HCT116 (cell line): ENCODE data around the gene LEKR1. TPM values are rescaled to one million over a fixed set of nuclear protein-coding genes. Genes with fewer than 3 reads are reported as not detected.

ENCODE experiments used
- ATAC-seq: fragments of 200-7000 bp; cut with Tn5 transposase; 2 replicates; pipeline ENCODE4 v1.9.1; 2020; ENCODE audit warnings: mild to moderate bottlenecking, moderate library complexity
- Bru-seq: library from RNA; stranded (reverse); fragments of 400-500 nt; gene quantifications from one replicate; lab custom pipeline; 2021; lab: Mats Ljungman, UMichigan
- BruChase-seq, 2 experiments: library from RNA; stranded (reverse); fragments of 400-500 nt; gene quantifications; one replicate each; lab custom pipeline; 2021; lab: Mats Ljungman, UMichigan
- BruUV-seq: library from RNA; stranded (reverse); fragments of 400-500 nt; replicated peaks from 2 replicates; lab custom pipeline; 2021; lab: Mats Ljungman, UMichigan
- CTCF ChIA-PET: fragments of 300-600 bp; sonication (Branson Sonifier 250); formaldehyde crosslinking; loops from one replicate; lab custom pipeline; 2021; ENCODE audit warnings: antibody characterized with exemption; lab: Charles Lee
- POLR2A ChIA-PET: fragments of 300-600, 350-600 bp; sonication (Branson Sonifier 250); formaldehyde crosslinking; loops from one replicate; lab custom pipeline; 2021; ENCODE audit warnings: antibody characterized with exemption; lab: Charles Lee
- RAD21 ChIA-PET, 2 experiments: fragments of 300-600 bp; sonication (Branson Sonifier 250); formaldehyde crosslinking; loops; one replicate each; lab custom pipeline; 2023; ENCODE audit warnings: low total read pairs in 2 of 2; ENCODE audit not compliant: uncharacterized antibody in 2 of 2, unreplicated experiment in 2 of 2, low non-redundant PET in 1 of 2; lab: Charles Lee
- DNase-seq: peaks from one replicate; pipeline ENCODE4 v3.0.0-alpha.2; 2010; ENCODE audit warnings: low read depth, low spot score
- H2AFZ ChIP-seq: fragments of 200-600 bp; shearing (Covaris generic), sonication (generic); 2 replicates; pipeline ENCODE4 v1.6.1; 2017; ENCODE audit warnings: low read depth, mixed run types, mixed read lengths, antibody characterized with exemption, low read length; ENCODE audit not compliant: poor library complexity, severe bottlenecking
- H3K27ac ChIP-seq: 2 replicates; pipeline ENCODE4 v1.5.1; 2012; ENCODE audit warnings: low read depth, low read length
- H3K27me3 ChIP-seq: fragments of 200-600 bp; sonication (generic); 2 replicates; pipeline ENCODE4 v1.6.1; 2016; ENCODE audit warnings: mixed run types, low read length, mixed read lengths; ENCODE audit not compliant: insufficient read depth
- H3K36me3 ChIP-seq, 2 experiments: fragments of 200-500 bp in 1 of 2; fragments of 200-600 bp in 1 of 2; sonication (Bioruptor generic) in 1 of 2; sonication (generic) in 1 of 2; 2 replicates each; pipeline versions ENCODE4 v1.5.1 to v1.6.1; 2014 to 2016; ENCODE audit warnings: low read length in 2 of 2, inconsistent platforms in 1 of 2, mixed read lengths in 1 of 2, mixed run types in 1 of 2; ENCODE audit not compliant: insufficient read depth in 2 of 2, control insufficient read depth in 1 of 2
- H3K4me1 ChIP-seq, 2 experiments: fragments of 200-600 bp in 1 of 2; sonication (generic) in 1 of 2; 2 replicates each; pipeline versions ENCODE4 v1.5.1 to v1.6.1; 2012 to 2017; ENCODE audit warnings: low read length in 2 of 2, inconsistent platforms in 1 of 2, mild to moderate bottlenecking in 1 of 2, mixed read lengths in 1 of 2, mixed run types in 1 of 2, moderate library complexity in 1 of 2; ENCODE audit not compliant: insufficient read depth in 2 of 2, control insufficient read depth in 1 of 2
- H3K4me2 ChIP-seq: fragments of 200-600 bp; sonication (generic); 2 replicates; pipeline ENCODE4 v1.6.1; 2017; ENCODE audit warnings: mixed run types, low read length, mixed read lengths
- H3K4me3 ChIP-seq, 2 experiments: fragments of 200-600 bp in 1 of 2; sonication (generic) in 1 of 2; replicated peaks in 1 of 2; 2 replicates each; pipeline ENCODE4 v1.5.1; 2011 to 2016; ENCODE audit warnings: low read length in 2 of 2, control low read depth in 1 of 2, low read depth in 1 of 2, mild to moderate bottlenecking in 1 of 2, mixed read lengths in 1 of 2, mixed run types in 1 of 2
- H3K79me2 ChIP-seq: fragments of 200-600 bp; sonication (generic); 2 replicates; pipeline ENCODE4 v1.6.1; 2017; ENCODE audit warnings: mild to moderate bottlenecking, mixed run types, low read length, moderate library complexity, mixed read lengths; ENCODE audit not compliant: insufficient read depth
- H3K9ac ChIP-seq: fragments of 200-600 bp; sonication (generic); 2 replicates; pipeline ENCODE4 v1.6.1; 2016; ENCODE audit warnings: low read length, mixed read lengths
- H3K9me2 ChIP-seq: fragments of 200-600 bp; sonication (generic), shearing (Covaris generic); 2 replicates; pipeline ENCODE4 v1.6.1; 2017; ENCODE audit warnings: mixed run types, mild to moderate bottlenecking, moderate library complexity; ENCODE audit not compliant: insufficient read depth
- H3K9me3 ChIP-seq, 2 experiments: fragments of 200-500 bp in 1 of 2; fragments of 200-600 bp in 1 of 2; sonication (Bioruptor generic) in 1 of 2; sonication (generic) in 1 of 2; 2 replicates each; pipeline ENCODE4 v1.6.1; 2014 to 2017; ENCODE audit warnings: low read length in 2 of 2, mixed read lengths in 2 of 2, inconsistent platforms in 1 of 2, low read depth in 1 of 2, mild to moderate bottlenecking in 1 of 2, mixed run types in 1 of 2, moderate library complexity in 1 of 2; ENCODE audit not compliant: control insufficient read depth in 1 of 2, insufficient read depth in 1 of 2
- H4K20me1 ChIP-seq: fragments of 200-600 bp; sonication (generic), shearing (Covaris generic); 2 replicates; pipeline ENCODE4 v1.6.1; 2017; ENCODE audit warnings: mixed run types, mild to moderate bottlenecking, moderate library complexity; ENCODE audit not compliant: insufficient read depth
- CBX3 ChIP-seq: IDR thresholded peaks from 2 replicates; pipeline ENCODE4 v1.6.1; 2012; ENCODE audit warnings: low read depth
- EGR1 ChIP-seq: IDR thresholded peaks from 2 replicates; pipeline ENCODE4 v1.6.1; 2012; ENCODE audit warnings: low read depth
- MAX ChIP-seq: IDR thresholded peaks from 2 replicates; pipeline ENCODE4 v1.6.1; 2012
- POLR2A ChIP-seq: IDR thresholded peaks from 2 replicates; pipeline ENCODE4 v1.7.0; 2011; ENCODE audit warnings: borderline replicate concordance; ENCODE audit not compliant: insufficient read depth, insufficient read length; ENCODE audit errors: extremely low read depth
- POLR2AphosphoS5 ChIP-seq: IDR thresholded peaks from 2 replicates; pipeline ENCODE4 v1.6.1; 2011; ENCODE audit warnings: mild to moderate bottlenecking, low read depth, low read length, moderate library complexity
- SIN3A ChIP-seq: IDR thresholded peaks from 2 replicates; pipeline ENCODE4 v1.6.1; 2012; ENCODE audit warnings: low read depth
- SP1 ChIP-seq: IDR thresholded peaks from 2 replicates; pipeline ENCODE4 v1.6.1; 2012; ENCODE audit warnings: low read depth
- TCF7L2 ChIP-seq: IDR thresholded peaks from 2 replicates; pipeline ENCODE4 v1.7.0; 2011; ENCODE audit warnings: borderline replicate concordance, inconsistent platforms; ENCODE audit not compliant: insufficient read depth, insufficient read length; ENCODE audit errors: extremely low read depth
- YY1 ChIP-seq: IDR thresholded peaks from 2 replicates; pipeline ENCODE4 v1.6.1; 2011; ENCODE audit warnings: low read length, low read depth, moderate library complexity, mild to moderate bottlenecking; ENCODE audit not compliant: insufficient replicate concordance; ENCODE audit errors: extremely low read depth
- ZBTB33 ChIP-seq: IDR thresholded peaks from 2 replicates; pipeline ENCODE4 v1.6.1; 2011; ENCODE audit warnings: mild to moderate bottlenecking, low read length, moderate library complexity; ENCODE audit not compliant: insufficient replicate concordance; ENCODE audit errors: extremely low read depth
- ZFX ChIP-seq: fragments of 450-650 bp; IDR thresholded peaks from 2 replicates; pipeline ENCODE4 v1.6.1; 2017
- intact Hi-C: fragments of 100-400 bp; cut with micrococcal nuclease; formaldehyde crosslinking; loops from 2 replicates; pipeline ENCODE4 v1.10.0; 2022
- long read RNA-seq: library from polyadenylated mRNA; unstranded; transcript quantifications from one replicate; pipeline ENCODE4 v2.0.0, GENCODE V29; 2021; ENCODE audit not compliant: unreplicated experiment
- polyA plus RNA-seq: library from polyadenylated mRNA; unstranded; fragments of >200 nt; gene quantifications from 2 replicates; pipeline ENCODE4 v1.2.1, GENCODE V29; 2012; ENCODE audit warnings: missing spikeins
- total RNA-seq: library from RNA; stranded (reverse); gene quantifications from one replicate; pipeline ENCODE4 v1.2.1, GENCODE V29; 2021; ENCODE audit not compliant: unreplicated experiment

Gene LEKR1
- 2.1 TPM for total RNA-seq
- polyA plus RNA-seq = 0.45 and 0.70 TPM in 2 replicates
- Bru-seq, nascent RNA = percentile 56 among the genes with signal in this experiment
- percentile 45 among the genes with signal in this experiment for BruChase-seq, experiment 1, labeled RNA remaining after a 6-hour chase
- percentile 61 among the genes with signal in this experiment for BruChase-seq, experiment 2, labeled RNA remaining after a 2-hour chase
- long read RNA-seq, partial matches to known transcripts = 0 of 3 reads
- long read RNA-seq, other reads (novel, unspliced or antisense) = 1 of 3 reads

- no peak within 1 kb of the TSS for H2AFZ ChIP-seq
- intact Hi-C loops = loop anchor here (1.0 kb wide), 2 partner anchors 9 to 304 kb away; no protein-coding TSS in a partner anchor
- no peaks in the 10 kb centered on the region for H3K36me3 ChIP-seq
- ATAC-seq (peak; percentile 79), DNase-seq (peak; percentile 93)
- RAD21 ChIA-PET = no interaction called here
- peak within 1 kb of the TSS; percentile 65 to 66 for H3K4me3 ChIP-seq
- no peaks in the 10 kb centered on the region for H3K9me3 ChIP-seq
- no peaks in the 10 kb centered on the region for H3K27me3 ChIP-seq
- peaks cover 19 to 58% of the 10 kb centered on the region in 2 experiments; a peak in 3 of 4 replicates for H3K4me1 ChIP-seq
- peak within 1 kb of the TSS; percentile 87 for H3K4me2 ChIP-seq
- POLR2A ChIA-PET = interaction anchor here (1.2 kb wide), 1 partner anchor 10 kb away, joined by 3 read pairs; no protein-coding TSS in a partner anchor
- peak within 1 kb of the TSS; percentile 96 for H3K27ac ChIP-seq
- CTCF ChIA-PET = no interaction called here
- BruUV-seq = no TSS peak
- H3K9ac ChIP-seq = peak within 1 kb of the TSS; percentile 88
- TF ChIP-seq YY1 (peak; percentile 31), ZBTB33 (peak; percentile 49), SIN3A (no peak), MAX (no peak), ZFX (peak; percentile 81), SP1 (no peak), CBX3 (no peak), POLR2A (peak; percentile 59), TCF7L2 (peak; percentile 12), POLR2AphosphoS5 (peak; percentile 80), EGR1 (no peak)
- H3K9me2 ChIP-seq = no peaks in the 10 kb centered on the region
- H4K20me1 ChIP-seq = no peaks in the 10 kb centered on the region
- 0 out of 2 replicates have a peak, but pooled peaks cover 6% of the 10 kb centered on the region for H3K79me2 ChIP-seq
Measured at GRCh38 chr3:156826144-156826895, at the start of gene LEKR1. Gene LEKR1 (plus strand): TSS chr3:156826353. CDS start chr3:156829330, 2,977 bp downstream.
